Central memory CD4-positive, alpha-beta T cell (primary cell): Measurements from ENCODE around the gene MROH7.

ENCODE experiments used
- DNase-seq: peaks from one replicate; pipeline ENCODE4 v3.0.0; 2022

MROH7 gene

DNA sequence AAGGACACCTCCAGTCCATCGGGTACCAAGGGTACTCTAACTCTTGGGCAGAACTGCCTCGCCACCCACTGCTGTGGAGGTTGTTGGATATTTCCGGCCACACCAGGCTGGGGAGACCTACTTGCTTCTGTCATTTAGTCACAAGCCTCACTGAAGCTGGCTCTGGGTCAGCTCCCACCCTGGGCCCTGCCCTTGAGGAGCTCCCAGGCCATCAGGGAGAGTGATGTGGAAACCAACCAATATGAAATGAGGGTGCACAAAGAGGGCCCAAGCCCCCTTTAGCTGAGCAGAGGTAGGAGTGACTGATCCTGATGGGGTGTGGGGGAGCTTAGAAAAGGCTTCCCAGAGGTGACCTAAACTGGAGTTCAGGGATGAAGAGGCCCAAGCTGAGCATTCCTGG, 103.1 kb downstream of the MROH7 start:
- no peak for DNase-seq

DNA sequence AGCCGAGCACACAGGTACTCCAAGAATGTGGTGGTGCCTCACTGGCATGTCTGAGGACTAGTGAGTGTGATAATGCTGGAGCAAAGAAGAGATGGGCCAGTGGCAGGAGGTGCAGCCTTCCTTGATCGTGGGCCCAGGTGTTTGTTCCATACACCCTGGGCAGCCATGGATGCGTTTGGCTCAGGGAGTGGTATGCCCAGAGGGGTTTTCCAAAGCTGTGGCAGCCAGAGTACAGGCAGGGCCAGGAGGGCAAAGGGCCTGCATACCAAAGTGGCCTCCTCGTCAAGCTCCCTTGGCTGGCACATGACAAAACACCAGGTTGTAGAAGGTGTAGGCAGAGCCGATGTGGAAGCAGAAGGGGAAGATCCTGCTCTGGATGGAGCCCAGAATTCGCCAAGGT, 103.7 kb downstream of the MROH7 start:
- DNase-seq, result no peak

GRCh38 chr1:54745864-54746263, 104.3 kb downstream of the MROH7 start:
- no peak for DNase-seq

GRCh38 chr1:54748094-54748835, 106.7 kb downstream of the MROH7 start:
- DNase-seq, result no peak

DNA sequence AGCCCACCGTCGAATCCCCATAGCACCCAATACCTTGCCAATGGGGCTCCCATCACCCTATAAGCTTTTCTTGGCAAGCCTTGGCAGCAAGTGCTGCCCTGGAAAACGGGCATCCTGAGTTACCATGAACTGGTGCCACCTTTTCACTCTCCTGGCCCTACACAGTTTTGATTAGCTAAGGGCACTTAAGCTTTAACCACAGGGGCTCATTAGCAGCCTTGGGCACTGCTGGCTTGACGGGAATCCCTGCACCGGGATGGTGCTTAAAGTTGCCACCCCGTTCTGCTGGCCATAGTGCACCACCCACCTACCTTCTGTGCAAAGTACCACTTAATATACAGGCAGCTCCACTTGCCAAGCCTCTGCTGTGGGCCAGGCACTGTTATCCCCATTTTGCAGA, 109.0 kb downstream of the MROH7 start:
- DNase-seq, result no peak

DNA sequence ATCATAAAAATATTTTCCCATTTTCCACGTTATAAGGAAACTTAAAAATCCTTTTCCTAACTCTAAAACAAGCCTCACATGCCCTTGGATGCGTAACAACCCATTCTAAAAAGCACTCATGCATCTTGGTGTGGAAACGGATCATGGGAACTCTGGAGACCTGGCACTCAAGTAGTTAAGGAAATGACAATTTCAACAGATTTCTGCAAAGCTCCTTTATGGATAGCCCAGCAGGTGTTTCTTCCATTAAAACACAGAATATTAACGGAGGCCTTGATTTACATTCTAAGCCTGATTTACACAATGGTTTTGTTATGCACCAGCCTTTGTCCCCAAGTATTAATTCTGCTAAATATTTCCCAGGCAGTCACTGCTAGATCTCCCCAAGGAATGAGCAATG, 109.8 kb downstream of the MROH7 start:
- DNase-seq, result no peak

DNA sequence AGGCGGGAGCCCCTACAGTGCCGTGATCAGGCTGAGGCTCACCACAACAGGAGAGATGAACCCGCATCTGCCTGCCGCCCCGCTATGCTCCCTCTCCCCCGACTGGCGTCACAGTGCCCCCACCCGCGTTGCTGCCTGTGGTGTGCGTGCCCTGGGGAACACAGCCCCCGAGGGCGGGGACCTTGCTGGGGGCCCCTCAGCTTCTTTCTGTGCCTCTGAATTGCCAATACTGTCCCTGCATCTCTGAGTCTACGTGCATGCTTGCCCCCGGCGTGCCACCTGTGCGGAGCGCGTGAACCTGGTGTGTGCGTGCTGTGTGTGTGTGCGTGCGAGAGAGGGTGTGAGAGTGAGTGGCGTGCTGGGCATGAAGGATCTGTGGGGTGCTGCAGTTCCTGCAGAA, 112.5 kb downstream of the MROH7 start:
- no peak for DNase-seq

DNA sequence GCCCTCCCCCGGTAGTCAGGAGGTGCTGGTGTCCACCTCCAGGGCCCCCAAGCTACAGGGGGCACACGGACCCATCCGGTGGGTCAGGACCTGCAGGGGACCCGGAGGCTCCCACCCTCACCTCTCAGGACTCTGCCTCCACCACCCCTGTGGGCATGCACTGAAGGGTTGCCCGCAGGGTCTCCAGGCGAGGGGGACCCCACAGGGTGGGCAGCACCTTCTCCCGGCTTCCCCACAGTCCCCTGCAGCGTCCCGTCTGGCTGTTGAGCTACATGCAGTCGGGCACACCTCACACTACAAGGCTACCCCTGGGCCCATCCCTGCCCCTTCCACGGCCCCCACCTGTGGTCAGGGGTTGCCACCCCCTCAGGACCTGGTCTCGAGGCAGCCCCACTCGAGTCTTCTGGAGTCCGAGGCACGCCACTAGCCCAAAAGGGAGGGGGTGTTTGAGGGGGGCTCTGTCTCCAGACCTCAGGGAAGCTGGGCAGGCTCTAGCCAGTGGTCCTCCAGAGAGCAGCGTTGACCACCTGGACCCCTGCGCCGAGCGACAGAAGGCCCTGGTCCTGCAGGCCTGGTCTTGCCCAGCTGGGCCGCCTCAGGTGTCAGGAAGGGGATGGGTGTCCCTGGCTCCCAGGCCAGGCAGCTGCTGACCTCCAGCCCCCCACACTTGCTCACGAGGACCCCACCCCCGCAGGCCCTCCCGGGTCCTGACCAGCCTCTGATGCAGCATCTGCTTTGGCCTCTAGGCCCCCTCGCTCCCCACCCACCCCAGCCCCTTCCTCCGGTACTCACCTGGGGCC, 113.1 kb downstream of the MROH7 start:
- no peak for DNase-seq

- no peak for DNase-seq
These were observed 116.2 kb downstream of the MROH7 start for GRCh38 chr1:54757833-54758232.

DNA sequence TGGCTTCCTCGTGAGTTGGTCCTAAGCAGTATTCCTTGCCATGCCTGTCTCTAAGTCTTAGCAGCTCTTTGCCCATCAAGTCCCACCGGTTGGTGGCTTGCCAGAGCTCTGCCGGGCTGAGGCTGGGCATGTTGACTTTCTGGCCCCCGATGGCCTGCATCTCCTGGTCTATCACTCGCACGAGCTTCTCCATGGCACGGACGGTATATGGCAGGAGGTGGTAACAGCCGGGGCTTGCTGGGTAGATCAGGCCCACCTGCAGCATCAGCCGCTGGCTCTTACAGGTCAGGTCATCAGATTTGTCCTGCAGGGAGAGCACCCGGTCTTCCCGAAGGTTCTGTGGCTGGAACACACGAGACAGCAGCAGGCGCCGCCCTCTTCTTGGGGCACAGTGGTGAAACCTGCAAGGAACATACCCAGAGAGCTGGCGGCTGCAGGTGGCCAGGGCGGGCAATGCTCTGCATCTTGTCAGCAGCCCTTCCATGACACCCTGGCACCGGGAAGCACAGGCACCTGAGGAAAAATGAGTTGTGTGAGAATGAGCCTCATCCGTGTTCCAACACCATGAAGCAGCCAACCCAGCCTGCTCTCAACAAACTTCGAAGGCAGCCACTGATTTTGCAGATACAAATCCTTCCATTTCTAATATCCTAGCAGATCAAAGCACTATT, 117.2 kb downstream of the MROH7 start:
- no peak for DNase-seq
